GM12865 (cell line): ENCODE data around the gene OLFM1.

Source experiments
- DNase-seq: peaks from one replicate; pipeline ENCODE4 v3.0.0; 2010; ENCODE audit warnings: low read depth
- H3K4me3 ChIP-seq: 2 replicates; pipeline ENCODE4 v1.5.1; 2011; ENCODE audit warnings: mild to moderate bottlenecking, low read depth, low read length, control low read depth
- CTCF ChIP-seq: IDR thresholded peaks from 2 replicates; pipeline ENCODE4 v1.5.1; 2011; ENCODE audit warnings: low read length, control low read depth, low read depth, inconsistent platforms; ENCODE audit not compliant: insufficient read depth; ENCODE audit errors: missing control alignments

The OLFM1 gene

GRCh38 chr9:135066291-135066690 is 21.2 kb upstream of the OLFM1 start:
- no peak for DNase-seq
- TF ChIP-seq CTCF = no peak
- H3K4me3 ChIP-seq = no peak overlapping the region

- no peak overlapping the region for H3K4me3 ChIP-seq
- no peak for DNase-seq
- no peak for TF ChIP-seq CTCF
These were observed 20.3 kb upstream of the OLFM1 start for GRCh38 chr9:135067096-135067710.

- TF ChIP-seq CTCF = no peak
- DNase-seq = no peak
- H3K4me3 ChIP-seq = no peak overlapping the region
These were observed 18.6 kb upstream of the OLFM1 start for GRCh38 chr9:135068776-135069415.

- TF ChIP-seq CTCF = no peak
- DNase-seq = no peak
- H3K4me3 ChIP-seq = no peak overlapping the region
These were observed 17.8 kb upstream of the OLFM1 start for GRCh38 chr9:135069558-135070197.

GRCh38 chr9:135070198-135070951 is 17.1 kb upstream of the OLFM1 start:
- no peak for DNase-seq
- H3K4me3 ChIP-seq = no peak overlapping the region
- no peak for TF ChIP-seq CTCF

GRCh38 chr9:135070964-135071735 is 16.3 kb upstream of the OLFM1 start:
- no peak for DNase-seq
- TF ChIP-seq CTCF = no peak
- H3K4me3 ChIP-seq = no peak overlapping the region
